RKO (cell line): ENCODE results near the gene RAB3GAP2.
"Not testable (repeated sequence)": the region's sequence is repeated elsewhere in the genome, so short reads cannot be mapped to it uniquely, and the experiment has no call there.

Source experiments
- DNase-seq: peaks from one replicate; pipeline ENCODE4 v3.0.0-alpha.2; 2016; ENCODE audit warnings: low spot score

The RAB3GAP2 gene

DNA sequence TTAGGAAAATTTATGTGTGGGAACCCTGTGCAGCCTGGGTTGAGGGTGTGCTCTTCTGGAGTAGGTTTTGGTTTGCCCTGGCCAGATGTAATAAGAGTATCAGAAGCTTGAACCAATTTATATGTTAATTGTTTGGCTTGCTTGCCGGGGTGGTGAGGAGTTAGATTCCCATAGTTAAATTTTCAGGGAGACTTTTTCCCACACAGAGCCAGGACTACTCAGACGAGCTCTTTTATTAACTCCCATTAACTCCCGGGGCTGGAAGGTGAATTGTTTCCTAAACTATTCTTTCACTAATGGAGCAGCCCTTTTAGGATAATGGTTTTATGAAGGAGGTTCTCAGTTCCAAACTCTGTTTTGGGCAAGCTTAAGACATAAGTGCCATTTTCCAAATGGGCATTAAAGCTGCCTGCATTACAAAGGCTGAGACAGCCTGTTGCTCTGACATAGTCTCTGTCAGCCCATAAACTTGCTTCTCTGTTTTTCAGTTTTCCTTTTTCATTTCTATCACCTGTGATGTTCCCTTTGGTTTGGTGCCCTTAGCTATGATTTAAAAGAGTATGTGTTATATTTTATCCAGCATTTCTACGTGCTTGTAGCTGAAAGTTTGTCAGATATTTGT, 18.0 kb upstream of the RAB3GAP2 start:
- DNase-seq, result no peak

DNA sequence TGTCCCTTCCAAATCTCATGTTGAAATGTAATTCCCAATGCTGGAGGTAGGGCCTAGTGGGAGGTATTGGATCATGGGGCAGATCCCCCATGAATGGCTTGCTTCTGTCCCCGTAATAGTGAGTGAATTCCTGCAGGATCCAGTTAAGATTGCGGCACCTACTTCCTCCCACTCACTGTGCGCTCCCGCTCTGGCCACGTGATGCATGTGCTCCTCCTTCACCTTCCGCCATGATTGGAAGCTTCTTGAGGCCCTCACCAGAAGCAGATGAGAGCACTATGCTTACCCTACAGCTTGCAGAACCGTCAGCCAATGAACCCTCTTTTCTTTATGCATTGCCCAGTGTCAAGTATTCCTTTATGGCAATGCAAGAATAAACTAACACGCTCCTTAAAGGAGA, 14.9 kb upstream of the RAB3GAP2 start:
- DNase-seq, result no peak

DNA sequence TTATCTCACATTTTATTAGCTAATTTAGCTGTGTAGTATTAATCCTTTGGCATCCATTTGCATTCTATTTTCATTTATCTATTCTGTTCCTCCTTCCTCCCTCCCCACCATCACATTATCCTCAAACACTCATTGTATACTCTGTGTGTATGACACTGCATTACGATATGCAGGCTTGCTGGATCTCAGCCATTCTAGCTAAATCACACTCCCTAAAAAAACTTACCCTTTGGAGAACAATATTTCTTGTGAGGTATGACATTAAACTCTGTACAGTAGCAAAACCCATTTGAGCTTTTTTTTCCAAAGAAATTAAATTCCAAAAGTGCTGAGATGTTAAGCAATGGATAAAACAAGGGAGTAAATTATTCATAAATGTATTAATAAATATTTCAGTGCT, 11.4 kb upstream of the RAB3GAP2 start:
- no peak for DNase-seq

DNA sequence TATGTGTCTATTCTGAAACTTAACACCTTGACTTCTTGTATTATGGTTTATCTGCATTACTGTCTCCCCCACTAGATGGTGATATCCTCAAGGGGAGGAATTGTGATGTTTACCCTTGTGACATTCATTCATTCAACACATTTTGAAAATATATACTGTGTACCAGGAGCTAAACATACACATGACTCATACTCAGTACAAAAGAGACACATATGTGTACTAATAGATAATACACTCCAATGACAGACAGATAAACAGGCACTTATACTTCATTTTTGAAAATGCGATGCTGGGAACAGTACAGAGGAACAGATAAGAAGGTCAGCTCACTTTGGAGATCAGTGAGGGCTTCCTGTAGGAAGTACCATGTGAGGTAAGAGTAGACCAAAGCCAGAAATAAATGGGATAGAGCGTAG, 8.9 kb upstream of the RAB3GAP2 start:
- peak; percentile 42 for DNase-seq

DNA sequence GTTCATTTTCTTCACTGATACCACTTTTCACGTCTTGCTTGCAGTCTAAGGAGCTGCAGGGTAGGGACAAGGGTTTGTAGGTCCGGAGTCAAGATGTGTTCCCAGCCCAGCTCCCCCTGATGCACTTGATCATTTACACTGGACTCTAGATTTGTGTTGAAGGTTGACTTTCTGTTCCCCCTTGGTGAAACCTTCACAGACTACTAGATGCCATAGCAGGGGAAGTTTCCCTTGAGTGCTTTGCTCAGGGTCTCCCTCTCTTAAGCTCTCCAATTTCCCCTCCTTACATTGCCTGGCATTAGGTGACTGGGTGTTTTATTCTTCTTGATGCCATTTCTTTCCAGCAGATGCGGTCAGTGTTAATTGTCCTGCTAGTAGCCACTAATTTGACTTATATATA, 8.0 kb upstream of the RAB3GAP2 start:
- no peak for DNase-seq

DNA sequence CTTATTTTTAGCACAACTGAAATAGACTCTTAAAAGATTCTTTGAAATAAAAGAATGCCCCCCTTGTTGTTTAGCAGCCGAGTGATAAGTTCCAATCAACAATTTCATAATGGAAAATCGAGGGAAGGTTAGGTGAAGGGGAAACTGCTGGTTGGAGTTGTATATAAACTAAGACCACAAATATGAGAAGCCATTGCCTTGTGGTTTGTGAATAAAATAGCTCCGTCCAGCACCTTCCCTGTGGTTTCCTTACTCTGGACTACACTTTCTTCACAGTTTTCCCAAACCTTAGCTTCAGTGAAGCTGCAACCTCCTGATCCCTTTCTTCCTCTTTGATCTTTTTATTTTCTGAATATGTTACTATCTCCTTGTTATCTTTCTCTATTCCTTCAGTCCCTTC, 6.7 kb upstream of the RAB3GAP2 start:
- no peak for DNase-seq

DNA sequence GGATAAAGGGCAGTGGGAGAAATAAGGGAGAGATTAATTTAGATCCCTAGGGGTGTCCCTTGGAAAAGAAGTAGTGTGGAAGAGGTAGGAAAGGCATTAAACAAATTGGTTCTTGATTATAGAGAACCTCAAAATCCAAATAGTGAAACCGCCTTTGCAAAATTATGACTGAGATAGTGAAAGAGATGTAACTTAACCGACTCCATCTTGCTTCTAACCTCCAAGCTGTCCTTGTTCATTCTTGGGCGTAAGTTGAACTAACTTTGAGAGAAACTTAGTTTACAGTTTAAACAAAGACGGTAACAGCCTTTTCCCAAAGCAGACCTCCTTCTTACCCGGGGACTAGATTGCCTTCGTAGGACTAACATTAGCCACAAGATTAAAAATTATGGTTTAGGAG, 3.2 kb upstream of the RAB3GAP2 start:
- DNase-seq, result no peak

DNA sequence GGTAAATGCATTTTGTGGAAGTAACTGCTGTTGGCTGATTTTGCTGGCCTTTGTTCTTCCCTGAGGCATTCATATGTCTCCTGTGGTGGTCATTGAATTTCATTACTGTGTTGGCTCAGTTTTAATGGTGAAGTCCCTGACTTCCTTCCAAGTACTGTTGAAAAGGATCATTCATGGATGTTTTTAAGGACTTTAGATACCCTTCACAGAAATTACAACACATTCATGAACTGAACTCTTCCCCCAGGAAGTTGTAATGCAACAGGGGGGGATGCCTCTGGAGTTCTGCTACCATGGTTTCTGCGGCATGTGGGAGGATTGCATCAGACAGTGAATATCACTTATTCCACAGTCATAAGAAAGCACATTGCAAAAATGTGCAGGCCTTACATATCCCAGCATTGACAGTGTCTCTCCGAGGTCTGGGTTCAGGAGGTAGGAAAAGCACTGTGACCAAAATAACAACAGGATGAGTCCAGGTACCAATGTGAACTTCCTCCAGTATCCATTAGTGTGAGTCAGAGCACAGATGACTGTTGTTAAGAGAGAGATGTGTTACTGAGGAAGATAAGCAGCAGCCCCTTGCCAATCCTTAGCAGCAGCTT, 2.1 kb upstream of the RAB3GAP2 start:
- no peak for DNase-seq

DNA sequence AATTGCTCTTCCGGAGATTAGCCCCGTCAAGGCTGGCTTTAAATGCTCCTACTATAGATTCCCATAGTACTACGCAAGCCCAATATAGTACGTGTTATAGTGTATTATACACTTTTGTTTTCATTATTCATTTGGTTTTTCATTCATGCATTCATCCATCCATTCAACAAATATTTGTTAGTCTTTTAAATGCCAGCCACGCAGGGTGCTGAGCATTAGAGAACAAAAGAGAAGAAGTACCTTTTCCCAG, 513 bp upstream of the RAB3GAP2 start:
- DNase-seq, result no peak

DNA sequence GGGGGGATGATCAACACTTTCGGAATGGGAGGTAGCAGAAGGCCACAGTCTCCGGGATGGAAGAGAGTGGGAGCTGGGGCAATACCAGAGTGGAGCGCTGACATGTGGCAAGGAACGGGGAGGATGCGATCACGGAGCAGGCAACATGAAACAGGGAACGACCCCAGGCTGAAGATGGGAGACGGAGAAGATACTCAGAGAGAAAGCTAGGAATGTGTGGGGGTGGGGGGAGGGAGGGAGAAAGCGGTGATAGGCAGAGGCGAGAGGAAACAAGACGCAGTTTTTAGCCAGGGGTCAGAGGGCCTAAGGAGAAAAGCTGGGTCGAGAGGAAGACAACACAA, 577 bp downstream of the RAB3GAP2 start:
- peak; percentile 53 for DNase-seq

DNA sequence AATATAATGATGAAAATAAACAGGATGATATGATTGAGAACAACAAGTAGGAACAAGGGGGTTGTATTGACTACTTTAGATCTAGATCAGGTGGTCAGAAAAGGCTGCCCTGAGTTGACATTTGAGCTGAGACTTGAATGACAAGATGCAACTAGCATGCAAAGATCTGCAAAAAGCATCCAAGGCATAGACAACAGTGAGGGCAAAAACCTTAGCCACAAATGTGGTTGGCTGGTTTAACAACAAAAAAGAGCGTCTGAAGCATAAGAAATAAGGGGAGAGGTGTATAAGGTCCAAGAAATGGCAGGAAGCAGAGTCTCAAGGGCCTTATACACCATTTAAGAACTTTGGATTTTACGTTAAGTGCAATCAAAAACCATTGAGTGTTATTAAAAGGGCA, 3.2 kb downstream of the RAB3GAP2 start:
- no peak for DNase-seq

DNA sequence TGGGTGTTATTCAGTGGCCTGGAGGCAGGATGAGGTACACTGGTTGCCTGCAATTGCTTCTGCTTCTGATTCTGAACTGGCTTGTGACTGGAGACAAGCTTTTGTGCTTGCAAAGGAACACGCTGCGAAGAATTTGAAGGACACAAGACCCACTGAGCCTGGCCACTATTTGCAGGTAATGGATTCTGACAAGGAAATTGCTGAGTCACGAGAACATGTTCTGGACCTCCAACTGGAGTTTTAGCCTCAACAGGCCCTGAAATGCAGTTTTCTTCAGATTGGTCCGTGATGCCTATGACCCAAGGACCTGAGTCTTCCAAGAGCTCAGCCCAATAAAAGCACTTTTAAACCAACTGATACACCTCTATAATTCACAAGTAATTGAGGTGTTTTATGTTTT, 4.6 kb downstream of the RAB3GAP2 start:
- DNase-seq, result no peak

DNA sequence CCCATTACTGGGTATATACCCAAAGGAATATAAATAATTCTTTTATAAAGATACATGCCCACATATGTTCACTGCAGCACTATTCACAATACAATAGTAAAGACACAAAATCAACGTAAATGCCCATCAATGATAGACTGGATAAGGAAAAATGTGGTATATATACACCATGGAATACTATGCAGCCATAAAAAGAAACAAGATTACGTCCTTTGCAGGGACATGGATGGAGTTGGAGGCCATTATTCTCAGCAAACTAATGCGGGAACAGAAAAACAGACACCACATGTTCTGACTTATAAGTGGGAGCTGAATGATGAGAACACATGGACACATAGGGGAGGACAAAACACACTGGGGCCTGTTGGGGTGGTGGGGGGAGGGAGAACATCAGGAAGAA, 12.0 kb downstream of the RAB3GAP2 start:
- DNase-seq, result not testable (repeated sequence)

DNA sequence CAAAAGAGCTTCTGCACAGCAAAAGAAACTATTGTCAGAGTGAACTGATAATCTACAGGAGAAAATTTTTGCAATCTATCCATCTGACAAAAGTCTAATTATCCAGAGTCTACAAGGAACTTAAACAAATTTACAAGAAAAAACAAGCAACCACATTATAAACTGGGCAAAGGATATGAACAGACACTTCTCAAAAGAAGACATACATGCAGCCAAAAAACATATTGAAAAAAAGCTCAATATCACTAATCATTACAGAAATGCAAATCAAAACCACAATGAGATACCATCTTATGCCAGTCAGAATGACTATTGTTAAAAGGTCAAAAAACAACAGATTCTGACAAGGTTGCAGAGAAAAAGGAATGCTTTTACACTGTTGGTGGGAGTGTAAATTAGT, 12.5 kb downstream of the RAB3GAP2 start:
- DNase-seq, result not testable (repeated sequence)

DNA sequence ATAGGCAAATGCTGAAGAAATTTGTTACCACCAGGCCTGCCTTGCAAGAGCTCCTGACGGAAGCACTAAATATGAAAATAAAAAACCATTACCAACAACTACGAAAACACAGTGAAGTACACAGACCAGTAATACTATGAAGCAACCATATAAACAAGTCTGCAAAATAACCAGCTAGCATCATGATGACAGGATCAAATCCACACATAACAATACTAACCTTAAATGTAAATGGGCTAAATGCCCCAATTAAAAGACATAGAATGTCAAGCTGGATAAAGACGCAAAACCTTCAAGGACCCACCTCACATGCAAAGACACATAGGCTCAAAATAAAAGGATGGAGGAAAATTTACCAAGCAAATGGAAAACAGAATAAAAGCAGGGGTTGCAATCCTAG, 16.1 kb downstream of the RAB3GAP2 start:
- DNase-seq, result not testable (repeated sequence)

DNA sequence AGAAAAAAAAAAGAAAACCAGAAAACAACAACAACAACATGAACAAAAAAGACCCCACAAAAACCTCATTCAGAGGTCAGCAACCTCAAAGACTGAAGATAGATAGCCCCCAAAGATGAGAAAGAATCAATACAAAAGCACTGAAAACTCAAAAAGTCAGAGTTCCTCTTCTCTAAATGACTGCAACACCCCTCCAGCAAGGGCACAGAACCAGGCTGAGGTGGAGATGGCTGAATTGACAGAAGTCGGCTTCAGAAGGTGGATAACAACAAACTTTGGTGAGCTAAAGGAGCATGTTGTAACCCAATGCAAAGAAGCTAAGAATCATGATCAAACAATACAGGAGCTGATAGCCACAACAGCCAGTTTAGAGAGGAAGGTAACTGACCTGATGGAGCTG, 17.0 kb downstream of the RAB3GAP2 start:
- DNase-seq, result no peak

DNA sequence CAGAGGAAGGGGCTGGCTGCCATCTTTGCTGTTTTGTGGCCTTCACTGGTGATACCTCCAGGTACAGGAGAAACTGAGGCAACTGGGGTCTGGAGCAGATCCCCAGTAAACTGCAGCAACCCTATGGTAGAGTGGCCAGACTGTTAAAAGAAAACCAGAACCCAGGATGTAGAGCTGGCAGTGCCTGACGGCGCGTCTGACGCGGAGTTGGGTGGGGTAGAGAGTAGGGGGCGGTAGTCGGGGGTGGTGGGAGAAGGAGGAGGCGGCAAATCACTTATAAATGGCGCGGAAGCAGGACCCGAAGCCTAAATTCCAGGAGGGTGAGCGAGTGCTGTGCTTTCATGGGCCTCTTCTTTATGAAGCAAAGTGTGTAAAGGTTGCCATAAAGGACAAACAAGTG, 19.0 kb downstream of the RAB3GAP2 start:
- DNase-seq, result not testable (repeated sequence)

DNA sequence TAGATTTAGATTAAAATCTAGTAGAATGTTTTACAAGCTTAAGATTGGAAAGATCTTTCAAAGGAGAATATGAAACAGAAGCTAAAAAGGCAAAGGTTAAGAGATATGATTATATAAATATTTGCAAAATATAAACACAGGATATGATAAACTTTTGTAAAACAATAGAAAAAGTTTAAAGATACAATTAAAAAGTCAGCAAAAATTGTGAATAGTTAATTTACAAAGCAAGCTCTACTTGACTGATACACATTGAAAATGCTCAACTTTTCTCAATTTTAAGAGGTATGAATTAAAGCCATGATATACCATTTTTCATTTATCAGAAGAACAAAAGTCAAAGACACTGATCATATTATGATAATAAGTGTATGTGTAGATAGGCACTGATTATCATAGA, 21.0 kb downstream of the RAB3GAP2 start:
- DNase-seq, result no peak

DNA sequence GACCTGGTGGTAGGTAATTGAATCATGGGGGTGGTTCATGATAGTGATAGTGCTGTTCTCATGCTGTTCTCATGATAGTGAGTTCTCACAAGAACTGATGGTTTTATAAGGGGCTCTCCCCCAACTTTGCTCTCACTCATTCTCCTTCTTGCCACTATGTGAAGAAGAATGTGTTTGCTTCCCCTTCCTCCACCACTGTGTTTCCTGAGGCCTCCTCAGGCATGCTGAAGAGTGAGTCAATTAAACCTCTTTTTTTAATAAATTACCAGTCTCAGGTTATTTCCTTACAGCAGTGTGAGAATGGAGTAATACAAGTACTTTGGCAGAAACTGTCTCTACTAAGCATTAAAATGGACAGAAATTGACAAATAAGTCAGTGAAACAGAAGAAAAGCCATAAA, 21.6 kb downstream of the RAB3GAP2 start:
- no peak for DNase-seq

DNA sequence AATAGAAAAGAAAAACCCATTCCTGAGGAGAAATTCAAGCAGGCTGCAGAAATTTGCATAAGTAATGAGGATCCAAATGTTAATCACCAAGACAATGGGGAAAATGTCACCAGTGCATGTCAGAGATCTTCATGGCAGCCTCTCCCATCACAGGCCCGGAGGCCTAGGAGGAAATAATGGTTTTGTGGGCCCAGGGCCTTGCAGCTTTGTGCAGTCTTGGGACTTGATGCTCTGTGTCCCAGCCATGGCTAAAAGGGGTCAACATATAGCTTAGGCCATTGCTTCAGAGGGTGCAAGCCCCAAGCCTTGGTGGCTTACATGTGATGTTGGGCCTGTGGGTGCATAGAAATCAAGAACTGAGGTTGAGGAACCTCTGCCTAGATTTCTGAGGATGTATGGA, 22.7 kb downstream of the RAB3GAP2 start:
- DNase-seq, result no peak

DNA sequence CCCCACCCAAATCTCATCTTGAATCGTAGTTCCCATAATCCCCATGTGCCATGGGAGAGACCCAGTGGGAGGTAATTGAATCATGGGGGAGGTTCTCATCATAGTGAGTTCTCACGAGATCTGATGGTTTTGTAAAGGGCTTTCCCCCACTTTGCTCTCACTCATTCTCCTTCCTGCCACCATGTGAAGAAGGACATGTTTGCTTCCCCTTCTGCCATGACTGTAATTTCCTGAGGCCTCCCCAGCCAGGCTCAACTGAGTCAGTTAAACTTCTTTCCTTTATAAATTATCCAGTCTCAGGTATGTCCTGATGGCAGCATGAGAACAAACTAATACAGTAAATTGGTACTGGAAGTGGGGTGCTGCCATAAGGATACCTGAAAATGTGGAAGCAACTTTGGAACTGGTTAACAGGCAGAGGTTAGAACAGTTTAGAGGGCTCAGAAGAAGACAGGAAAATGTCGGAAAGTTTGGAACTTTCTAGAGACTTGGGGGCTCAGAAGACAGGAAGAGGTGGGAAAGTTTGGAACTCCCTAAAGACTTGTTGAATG, 23.5 kb downstream of the RAB3GAP2 start:
- not testable (repeated sequence) for DNase-seq

DNA sequence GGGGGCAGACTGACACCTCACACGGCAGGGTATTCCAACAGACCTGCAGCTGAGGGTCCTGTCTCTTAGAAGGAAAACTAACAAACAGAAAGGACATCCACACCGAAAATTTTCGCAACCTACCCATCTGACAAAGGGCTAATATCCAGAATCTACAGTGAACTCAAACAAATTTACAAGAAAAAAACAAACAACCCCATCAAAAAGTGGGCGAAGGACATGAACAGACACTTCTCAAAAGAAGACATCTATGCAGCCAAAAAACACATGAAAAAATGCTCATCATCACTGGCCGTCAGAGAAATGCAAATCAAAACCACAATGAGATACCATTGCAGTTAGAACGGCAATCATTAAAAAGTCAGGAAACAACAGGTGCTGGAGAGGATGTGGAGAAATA, 26.4 kb downstream of the RAB3GAP2 start:
- DNase-seq, result not testable (repeated sequence)

DNA sequence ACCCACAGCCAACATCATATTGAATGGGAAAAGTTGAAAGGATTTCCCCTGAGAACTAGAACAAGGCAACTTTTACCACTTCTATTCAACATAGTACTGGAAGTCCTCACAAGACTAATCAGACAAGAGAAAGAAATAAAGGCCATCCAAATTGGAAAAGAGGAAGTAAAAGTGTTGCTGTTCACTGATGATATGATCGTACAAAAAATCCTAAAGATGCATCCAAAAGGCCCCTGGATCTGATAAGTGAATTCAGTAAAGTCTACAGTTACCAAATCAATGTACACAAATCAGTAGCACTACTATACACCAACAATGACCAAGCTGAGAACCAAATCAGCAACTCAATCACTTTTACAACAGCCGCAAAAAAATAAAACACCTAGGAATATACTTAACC, 28.3 kb downstream of the RAB3GAP2 start:
- DNase-seq, result no peak

DNA sequence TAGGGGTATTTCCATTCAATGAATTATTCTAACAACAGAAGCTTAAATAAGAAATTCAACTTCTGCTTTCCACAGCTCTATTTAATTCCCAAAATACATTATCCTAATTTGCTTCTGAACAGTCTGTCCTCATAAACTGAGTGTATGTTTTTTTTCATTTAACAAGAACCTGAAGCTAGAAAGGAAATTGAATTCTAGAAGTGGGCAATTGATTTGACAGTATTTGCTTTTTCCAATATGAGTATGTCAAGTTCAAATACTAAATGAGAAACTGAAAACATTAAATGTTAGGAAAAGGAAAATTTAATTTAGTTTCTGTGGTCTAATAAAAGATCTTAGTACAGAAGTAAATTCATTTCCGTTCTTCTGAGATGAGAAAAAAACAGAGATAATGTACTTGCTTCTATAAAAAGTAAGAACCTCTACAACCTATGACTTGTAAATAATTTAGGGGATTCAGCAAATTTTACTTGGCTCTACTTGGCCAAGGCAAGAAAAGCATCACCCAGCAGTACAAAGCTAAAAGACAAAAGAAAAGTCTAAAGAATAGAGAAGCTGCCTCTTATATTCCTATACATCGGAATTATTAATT, 31.1 kb downstream of the RAB3GAP2 start:
- DNase-seq, result no peak
